ENCODE measurements around the gene PLCB4.

The PLCB4 gene

DNA sequence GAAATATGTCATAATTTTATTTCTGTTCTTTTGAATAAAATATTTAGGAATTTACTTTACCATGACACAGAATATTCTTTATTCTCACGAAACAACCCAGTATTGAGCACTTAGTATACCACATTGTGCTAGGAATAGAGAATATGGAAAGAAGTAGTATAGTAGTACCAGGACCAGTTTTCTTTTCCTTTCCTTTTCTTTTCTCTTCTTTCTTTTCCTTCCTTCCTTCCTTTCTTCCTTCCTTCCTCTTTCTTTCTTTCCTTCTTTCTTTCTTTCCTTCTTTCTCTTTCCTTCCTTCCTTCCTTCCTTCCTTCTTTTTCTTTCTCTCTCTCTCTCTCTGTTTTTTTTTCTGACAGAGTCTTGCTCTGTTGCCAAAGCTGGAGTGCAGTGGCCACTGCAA lies 7.5 kb upstream of the PLCB4 start:
- no peak for DNase-seq (ENCODE audit: low spot score)

DNA sequence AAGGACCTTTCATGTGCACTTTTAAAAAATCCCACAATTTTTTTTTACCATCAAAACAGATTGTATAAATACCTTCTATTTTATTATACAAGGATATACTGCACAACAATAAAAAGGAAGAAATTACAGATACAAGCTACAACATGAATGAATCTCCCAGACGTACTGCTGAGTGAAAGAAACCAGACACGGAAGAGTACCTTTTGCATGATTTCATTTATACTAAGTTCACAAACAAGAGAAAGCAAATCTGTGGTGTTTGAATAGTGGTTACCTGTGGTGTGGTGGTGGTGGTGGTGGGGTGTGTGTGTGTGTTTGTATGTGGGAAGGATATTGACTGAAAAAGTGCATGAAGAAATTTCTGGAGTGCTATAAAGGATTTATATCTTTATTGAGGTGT lies 6.8 kb upstream of the PLCB4 start:
- no peak for DNase-seq (ENCODE audit: low spot score)

DNA sequence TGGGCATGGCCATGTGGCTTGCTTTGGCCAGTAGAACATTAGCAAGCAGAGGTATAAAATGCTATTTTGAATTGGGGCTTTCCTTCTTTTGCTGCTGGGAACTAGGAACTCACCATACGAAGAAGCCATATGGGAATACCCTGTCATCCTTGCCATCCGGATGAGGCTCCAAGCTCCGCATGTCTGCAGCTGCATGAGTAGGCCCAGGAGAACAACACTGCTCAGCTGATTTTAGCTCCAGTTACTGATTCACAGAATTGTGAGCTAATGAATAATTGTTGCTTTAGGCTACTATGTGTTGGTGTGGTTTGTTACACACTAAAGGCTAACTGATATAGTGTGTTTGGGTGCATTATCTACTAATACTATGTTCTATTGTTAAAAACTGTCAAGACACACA lies 2.7 kb upstream of the PLCB4 start:
- DNase-seq (ENCODE audit: low spot score): no peak

DNA sequence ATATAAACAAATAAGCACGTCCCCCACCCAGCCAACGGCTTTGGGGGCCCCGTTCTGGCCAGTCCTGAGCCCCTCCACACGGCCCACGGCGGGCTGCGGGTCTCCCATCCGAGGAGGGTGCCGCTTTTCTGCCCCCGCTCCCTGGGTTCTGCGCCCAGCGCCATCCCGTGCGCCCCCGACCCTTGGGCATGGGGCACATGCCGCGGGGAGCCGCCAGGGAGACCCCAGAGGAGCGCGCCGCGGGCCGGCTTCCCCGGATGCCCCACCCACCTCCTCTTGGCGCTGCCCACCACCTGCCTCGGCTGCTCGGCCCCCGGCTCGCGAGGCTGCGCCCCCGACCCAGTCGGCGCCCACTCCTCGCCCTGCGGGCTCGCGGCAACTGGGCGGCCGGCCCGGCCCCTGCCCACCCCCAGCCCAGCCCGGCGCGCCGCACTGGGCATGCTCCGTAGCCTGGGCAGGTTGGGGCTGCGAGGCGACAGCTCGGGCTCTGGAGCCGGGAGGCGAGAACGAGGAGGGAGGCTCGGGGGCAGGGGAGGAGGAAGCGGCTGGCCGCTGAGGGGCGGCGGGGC lies 570 bp upstream of the PLCB4 start:
- DNase-seq (ENCODE audit: low spot score): peak; percentile 88

DNA sequence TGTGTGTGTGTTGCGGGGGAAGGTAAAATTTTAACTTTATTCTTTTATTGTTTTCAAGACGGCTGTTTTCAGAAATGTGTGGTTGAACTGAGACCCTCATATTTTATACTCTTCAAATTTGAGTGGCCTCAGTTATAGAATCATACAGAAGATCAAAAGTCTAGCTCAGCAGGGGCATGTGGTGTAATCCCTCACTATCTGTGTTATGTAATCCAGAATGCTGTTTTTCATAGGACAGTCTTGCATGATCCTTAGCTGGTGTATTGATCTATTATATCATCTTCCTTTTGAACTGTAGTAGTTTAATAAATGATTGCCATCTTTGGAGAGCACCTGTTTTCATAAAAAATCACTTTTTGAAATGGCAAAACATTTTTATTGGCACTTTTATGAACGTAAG lies 1.4 kb downstream of the PLCB4 start:
- DNase-seq (ENCODE audit: low spot score): no peak

DNA sequence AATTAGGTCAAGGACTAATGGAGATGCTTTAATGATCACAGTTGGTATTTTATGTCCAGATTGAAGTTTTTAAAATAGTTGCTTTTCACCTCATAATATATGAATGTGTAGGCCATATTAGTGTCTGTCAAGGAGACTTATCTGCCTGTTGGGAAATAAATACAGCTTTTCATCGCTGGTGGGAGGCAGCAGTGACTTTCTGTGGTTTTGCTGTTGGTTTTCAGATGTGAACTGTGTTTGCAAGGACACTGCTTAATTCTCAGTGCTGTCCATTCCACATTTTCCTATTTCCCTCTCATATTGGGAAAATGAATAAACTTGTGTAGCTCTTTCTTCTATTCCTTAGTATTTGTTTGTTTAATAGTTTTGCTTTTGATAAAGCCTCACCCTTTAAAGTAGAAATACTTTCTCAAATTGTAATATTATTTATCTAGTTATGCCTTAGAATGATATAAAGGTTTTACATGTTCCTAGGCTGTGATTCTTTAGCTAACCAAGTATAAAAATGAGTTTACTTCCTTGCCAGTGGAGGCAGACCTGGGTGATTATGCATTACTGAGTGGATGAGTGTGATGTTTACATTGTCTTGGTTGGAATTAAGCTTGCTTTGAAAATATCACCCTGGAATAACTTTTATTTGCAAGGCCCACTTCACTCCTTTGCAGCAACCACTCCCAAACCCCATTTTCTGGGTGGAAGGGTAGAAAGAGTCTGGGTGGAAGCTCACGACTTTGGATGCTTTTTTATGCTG lies 3.3 kb downstream of the PLCB4 start:
- no peak for DNase-seq (ENCODE audit: low spot score)

DNA sequence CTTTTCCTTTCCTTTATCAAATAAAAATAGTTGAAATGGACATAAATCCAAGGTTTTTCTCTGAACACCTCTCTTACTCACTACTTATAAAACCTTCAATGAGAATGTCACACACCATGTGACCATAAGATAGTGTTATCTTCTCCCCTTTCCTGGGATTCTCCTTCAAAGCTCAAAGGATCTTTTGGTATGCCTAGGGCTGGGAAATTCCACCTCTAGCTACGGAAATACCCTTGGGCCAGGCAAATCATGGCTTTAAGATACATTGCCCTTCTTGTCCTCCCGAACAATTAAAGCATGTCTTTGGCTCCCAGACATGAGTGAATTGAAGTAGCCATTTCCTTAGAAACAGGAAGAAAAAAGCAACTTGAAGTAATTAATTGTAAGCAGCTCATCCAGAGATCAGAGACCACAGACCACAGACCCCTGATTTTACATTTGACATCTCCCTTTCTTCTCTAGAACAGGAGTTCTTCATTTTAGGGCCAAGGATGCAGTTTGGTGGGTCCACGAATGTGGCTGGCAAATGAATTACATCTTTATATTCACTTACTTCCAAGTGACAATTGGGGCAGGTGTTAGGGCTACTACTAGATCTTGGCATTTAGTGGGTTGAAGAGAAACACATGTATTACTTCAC lies 4.1 kb downstream of the PLCB4 start:
- DNase-seq (ENCODE audit: low spot score): no peak

DNA sequence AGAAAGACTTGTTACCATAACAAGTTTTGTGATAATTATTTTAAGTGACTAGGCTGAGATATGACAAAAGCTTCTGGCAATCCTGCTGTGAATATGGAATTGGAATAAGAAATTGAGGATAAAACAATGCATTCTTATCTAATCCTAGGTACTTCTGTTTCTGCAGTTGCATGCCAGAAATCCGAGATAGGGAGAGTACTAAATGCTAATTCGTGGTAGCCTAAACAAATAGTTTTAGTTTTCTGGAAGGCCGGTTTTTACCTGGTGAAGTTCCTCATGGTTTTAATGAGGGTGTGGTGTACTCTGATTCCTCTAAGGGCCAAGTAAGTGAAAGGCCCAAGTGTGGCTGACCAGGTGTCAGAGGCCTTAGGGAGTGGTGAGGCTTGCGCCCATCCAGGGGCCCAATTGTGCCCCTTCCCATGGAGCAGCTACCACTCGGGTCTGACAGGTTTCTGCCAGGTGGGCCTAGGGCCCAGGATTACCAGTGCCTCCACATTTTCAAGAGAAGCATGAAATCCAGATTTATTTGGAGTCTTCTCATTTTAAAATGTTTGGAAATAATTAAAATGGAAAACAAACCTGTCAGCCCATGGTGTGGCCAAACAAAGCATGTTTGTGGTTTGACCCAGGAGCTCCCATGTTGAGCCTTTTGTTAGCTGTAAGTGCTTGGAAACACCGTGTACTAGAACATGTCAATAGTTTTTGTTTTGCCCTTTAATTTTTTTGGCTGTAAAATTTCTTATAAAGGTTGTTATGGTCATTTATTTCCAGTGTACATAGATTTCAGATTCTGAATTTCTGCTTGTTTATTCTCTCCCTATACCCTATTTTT lies 6.6 kb downstream of the PLCB4 start:
- no peak for DNase-seq (ENCODE audit: low spot score)

DNA sequence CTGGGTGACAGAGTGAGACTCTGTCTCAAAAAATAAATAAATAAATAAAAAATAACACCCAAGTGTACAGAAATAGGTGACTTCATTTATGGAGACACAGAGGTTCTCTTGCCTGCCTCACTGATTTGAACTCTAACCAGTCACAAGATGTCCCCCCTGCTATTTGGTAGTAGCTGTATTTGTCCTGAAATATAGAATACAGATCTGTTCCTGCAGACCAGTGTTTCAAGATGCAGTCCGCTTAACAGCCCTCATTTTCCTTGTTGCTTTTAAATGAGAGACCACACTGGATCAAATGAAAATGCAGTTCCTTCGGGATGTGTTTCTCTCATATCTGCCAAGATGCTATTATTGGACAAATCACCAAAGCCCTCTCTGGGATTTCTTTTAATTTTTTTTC lies 7.6 kb downstream of the PLCB4 start:
- DNase-seq (ENCODE audit: low spot score): no peak

DNA sequence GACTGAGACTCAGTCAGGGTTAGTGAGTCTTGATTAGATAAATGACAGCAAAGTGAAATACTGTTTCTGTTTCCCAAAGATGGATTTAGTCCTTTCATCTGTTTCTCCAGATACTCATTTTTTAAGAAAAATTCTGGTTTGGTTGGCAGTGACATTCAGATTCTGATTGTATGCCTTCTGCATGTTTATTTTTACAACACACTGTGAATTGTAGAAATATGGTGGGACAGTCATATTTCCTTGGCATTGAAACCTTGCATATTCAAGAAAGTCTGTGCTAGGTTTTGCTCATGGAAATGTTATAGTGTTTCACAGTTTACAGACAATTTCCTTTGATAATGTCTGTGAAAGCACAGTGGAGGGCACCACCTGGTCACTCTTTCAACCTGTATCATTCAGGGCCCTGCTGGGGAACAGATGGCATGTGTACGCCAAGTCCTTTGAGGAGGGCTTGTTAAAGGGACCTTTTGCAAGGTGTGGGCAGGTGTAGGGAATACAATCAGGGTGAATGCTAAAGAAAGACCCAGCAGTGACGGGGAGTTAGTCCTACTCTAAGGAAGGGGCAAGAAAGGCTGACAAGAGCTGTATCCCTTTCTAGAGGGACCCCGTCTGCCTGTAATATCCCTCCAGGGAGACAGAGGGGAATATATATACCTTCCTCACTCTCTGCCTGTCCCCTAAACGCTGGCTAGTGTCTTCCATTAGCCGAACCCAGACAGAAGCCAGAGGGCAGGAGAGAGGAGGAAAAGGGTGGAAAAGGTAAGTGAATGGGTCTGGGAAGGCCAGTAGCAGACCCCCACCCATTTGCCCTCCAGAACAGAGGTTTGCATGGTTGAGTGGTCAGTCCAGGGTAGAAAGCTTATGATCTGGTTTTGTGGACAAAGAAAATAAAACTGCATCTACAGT lies 10.2 kb downstream of the PLCB4 start:
- DNase-seq (ENCODE audit: low spot score): no peak

DNA sequence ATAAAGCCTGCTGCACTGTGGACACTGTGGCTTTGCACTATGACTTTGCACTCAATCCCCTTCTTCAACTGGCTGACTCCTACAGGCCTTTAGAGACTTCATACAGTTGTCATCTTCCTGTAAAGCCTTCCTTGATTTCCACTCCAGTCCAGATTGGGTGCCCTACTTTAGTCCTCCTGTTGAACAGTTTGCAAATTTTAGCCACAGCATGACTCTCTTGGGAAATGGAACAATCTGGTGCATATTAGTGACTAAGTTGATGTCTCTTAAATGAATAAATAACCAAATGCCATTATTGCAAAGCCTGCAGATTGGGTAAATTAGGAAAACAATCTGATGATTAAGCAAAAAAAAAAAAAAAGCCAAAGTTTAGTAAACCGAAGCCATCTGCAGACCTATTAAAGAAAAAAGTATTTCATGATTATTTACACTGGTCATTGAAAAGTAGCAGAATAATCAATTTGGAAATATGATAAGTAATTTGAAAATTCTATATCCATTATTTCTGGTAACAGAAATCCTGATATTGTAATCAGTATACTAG lies 12.6 kb downstream of the PLCB4 start:
- no peak for DNase-seq (ENCODE audit: low spot score)

DNA sequence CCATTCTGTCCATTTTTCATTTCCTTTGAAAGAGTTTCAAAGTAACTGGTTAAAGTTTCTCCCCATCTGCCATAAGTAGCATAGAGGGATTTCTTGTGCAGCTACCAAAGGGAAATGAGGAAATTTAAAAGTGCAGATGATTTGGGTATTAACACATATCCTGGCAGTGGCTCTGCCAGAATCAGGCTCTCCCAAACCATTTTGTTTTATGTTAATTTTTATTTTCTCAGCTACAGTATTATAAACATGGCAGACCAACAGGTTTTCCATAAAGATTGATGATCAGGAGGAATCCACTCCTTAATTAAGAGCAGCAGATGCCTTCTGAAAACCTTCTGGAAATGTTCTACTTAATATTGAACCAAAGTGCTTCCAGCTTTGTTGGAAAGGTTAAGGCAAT lies 13.9 kb downstream of the PLCB4 start:
- DNase-seq (ENCODE audit: low spot score): no peak

DNA sequence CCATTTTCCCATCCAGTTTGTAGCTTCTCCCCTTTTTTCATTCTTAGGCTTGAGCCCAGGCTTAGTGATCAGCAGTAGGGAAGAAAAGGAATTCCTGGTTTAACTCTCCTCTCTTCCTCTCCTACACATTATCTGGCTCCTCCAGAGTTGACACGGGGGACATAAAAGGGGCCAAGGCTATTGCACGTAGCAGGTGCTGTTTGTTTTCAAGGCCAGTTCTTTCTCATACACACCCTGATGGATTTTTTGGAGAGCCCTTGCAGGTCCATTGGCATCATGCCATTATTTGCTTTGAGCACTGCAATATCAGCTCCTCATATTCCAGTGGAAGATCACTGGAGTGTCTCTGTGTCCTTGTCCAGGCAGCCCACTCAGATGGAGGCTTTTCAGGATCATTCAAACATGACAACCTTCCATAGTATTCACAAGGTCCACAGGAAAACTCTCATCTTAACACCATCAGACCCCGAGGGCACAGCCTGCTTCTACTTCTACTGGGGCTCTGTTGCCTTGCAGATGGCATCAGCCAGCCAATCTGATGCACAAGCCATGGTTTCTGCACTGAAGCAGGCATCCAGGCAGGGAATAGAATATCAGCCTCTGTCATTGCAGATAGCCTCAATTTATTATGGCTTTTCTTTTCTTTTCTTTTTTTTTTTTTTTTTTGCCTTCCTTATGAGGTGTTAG lies 18.8 kb downstream of the PLCB4 start:
- no peak for DNase-seq (ENCODE audit: low spot score)

DNA sequence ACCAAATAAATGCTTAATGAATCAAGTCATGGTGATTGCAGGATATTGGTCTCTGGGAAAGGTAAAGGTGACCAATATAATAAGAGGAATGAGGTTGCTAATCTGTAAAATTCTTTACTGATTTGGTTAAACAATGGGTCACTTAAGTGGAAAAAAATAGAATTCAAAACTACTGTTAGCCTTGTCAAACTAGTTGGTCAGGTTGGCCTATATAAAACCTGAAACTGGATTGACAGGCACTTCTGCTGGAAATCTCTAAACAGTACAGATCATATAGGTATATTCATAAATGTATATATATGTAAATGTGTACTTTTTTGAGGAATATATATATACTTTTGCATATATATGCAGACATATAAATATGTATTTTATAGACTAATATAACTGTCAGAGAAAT lies 19.7 kb downstream of the PLCB4 start:
- DNase-seq (ENCODE audit: low spot score): no peak

DNA sequence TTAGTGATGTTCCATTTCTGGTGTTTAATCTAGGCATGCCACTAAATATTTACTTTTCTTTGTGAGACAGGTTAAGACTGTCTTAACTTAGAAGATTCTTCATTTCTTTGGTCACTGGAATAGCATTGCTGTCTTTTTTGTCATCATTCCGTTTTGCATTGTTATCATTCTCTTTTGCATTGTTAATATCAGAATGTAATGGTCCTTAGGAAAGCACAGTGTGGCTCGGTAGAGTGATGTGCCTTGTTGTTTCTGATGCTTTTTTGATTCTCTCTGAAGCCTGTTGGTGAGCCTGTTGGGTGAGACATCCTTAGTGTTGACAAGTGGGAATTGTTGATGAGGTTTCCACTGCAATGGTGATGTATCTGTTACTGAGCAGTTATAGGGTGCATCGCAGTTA lies 23.2 kb downstream of the PLCB4 start:
- DNase-seq (ENCODE audit: low spot score): no peak

DNA sequence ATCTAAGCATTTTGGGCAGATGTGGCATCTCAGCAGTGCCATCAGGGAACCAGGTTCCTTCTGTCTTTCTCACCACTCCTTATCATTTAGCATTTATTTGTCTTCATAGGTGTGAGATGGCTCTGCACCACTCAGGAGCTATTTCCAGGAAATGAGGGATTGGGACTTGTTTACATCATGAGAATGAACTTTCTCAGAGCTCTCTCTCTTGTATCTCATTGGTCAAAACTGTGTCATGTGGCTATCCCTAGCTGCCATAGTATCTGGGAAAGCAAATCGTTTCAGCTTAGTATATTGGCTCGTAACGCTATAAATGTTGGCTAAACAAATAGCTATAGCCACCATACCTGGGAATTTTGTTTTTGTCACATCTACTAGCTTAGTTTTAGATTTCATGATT lies 23.8 kb downstream of the PLCB4 start:
- DNase-seq (ENCODE audit: low spot score): no peak

DNA sequence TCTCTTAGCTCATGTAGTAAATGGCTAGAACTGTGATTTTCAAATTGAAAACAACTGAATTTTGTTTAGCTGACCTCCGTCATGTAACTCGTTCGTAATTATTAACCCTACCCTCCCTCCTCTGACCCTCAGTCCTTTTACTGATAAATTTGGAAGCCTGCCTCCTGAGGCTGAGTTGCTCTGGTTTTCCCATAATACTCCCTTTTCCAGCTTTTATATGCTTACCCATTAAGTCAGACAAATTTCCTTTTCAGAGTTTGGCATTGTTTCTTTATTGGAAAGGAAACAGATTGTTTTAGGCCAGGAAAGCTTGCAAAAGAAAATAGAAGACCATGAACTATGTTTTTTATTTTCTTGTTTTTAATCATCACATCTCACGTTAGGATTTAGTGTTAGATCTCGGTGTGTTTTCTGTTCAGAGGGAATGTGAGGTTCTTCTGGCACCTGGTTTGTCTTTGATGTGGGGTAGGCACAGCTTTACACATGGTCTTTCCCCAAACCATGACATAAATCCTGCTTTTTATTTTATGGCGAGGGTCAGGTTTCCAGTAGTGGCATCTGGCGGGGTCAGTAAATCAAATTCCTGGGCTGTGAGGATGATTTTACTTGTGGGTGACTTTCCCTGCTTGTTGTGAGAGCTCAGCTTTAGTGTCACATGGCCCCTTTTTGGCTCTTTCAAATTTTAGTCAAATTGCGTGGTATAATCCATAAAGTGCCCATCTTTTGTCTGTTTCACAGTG lies 24.5 kb downstream of the PLCB4 start:
- no peak for DNase-seq (ENCODE audit: low spot score)

DNA sequence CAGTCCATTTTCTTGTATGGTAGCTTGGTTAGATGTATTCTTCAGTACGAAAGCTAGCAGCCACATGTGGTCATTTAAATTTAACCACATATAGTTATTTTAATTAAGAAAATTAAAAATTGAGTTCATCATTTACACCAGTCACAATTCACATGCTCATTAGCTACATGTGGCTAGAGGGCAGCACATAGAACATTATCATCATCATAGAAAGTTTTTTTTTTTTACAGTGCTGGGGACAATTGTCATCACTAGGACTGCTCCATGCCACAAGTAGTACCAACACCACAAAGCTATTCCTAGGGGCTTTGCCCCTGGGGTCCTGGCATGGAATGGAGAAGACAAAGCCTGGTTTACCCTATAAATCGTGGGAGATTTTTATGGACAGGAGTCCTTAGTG lies 30.5 kb downstream of the PLCB4 start:
- no peak for DNase-seq (ENCODE audit: low spot score)

DNA sequence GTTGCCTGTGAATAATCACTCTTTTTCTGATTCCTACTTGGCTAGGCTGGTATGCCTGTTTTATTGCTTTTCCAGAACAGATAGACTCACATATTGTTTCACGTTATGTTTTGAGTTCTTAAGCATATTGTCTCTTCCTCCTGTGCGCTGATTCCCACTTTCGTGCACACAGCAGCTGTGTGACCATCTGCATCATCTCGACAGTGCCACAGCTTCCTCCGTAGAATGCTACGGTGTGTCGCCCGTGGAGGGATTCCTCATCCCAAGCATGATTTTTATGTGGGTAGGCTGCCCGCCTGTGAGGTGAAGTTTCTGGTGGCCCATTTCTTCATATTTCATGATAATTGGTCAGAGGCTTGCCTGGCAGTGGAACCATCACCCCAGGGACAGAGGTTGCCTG lies 31.8 kb downstream of the PLCB4 start:
- no peak for DNase-seq (ENCODE audit: low spot score)

DNA sequence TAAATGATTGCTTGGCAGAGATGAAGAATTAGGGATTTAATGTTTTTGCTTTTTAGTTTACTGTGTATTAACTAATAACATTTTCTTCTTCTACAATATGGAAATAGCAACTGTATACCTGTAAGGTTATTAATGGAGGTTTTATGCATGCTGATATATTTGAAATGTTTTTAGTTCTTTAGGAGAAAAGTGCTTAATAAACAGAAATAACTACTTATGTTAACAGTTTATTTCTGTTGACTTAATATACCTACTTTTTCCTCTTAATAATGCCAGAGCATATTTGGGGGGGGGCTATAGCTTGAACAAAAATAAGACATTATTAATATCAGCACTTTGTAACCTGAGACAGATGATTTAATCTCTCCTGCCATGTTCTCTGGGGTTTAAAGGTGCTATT lies 33.6 kb downstream of the PLCB4 start:
- no peak for DNase-seq (ENCODE audit: low spot score)
